ENCODE data around the gene LRPPRC. TPM values are rescaled to one million over a fixed set of nuclear protein-coding genes. Genes with fewer than 3 reads are reported as not detected.

The LRPPRC gene
- total RNA-seq, 1 donor from 2014 or later, result 214 TPM

DNA sequence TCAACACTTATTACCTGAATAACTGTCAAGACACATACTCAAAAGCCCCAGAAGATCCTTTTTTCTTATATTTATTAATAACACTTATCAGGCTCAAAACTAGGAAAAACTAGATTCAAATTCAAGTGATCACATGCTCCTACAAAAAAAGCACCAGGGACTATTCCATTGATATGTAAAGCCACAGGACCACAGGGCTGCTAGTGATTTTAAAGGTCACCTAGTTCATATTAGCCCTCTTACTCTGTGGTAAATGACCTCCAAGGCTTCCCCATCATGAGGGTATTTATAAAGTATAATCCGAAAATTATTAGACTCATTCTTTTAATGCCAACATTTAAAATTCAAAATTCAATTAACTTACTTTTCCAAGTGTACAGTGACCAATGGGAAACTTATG, 52.5 kb downstream of the LRPPRC start:
- no peak overlapping the region for H3K4me2 ChIP-seq
- H3K4me1 ChIP-seq, result no peaks in the 10 kb centered on the region
- no peaks in the 10 kb centered on the region for H4K20me1 ChIP-seq (ENCODE audit: low read depth)
- H3K9me3 ChIP-seq (ENCODE audit: low read depth), result no peaks in the 10 kb centered on the region
- no peak for TF ChIP-seq EZH2phosphoT487 (IDR thresholded peaks at IDR 0.05)
- H3K4me3 ChIP-seq, result no peak overlapping the region
- no peak for DNase-seq (ENCODE audit: low spot score)
- peaks cover 3% of the 10 kb centered on the region for H3F3A ChIP-seq (ENCODE audit: low read depth)
- Mint-ChIP-seq H3K9me3 (no peaks in the 10 kb centered on the region), H3K4me1 (no peaks in the 10 kb centered on the region), H3K4me3 (no peak overlapping the region), H3K27me3 (ENCODE audit: insufficient read depth, low read depth) (no peaks in the 10 kb centered on the region), H3K36me3 (peaks cover 14% of the 10 kb centered on the region), H3K27ac (no peak overlapping the region)
- H3K9ac ChIP-seq, result no peak overlapping the region
- peaks cover 13% of the 10 kb centered on the region for H3K79me2 ChIP-seq (ENCODE audit: low read depth)
- H3K27ac ChIP-seq, result peak overlapping the region; percentile 22
- H2AFZ ChIP-seq (replicated peaks), result no peak overlapping the region
- no peaks in the 10 kb centered on the region for H3K27me3 ChIP-seq
- peaks cover 40% of the 10 kb centered on the region for H3K36me3 ChIP-seq

DNA sequence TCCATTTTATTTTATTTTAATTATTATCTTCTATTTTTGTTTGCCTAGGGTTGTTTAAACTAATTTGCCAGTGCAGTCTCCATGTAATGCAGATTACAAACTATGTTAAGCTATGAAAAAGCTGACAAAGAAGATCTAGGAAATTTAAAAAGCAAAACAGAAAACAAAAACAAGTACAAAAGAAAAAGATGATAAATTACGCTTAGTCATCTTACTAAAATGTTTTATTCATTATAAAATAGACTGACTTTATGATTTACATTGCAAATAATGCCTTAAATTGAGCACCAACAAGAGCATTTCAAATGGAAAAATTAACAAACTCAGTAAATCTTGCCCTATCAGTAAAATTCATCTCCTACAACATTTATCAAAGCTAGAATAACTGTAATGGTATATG, 52.9 kb downstream of the LRPPRC start:
- Histone ChIP-seq H3K27ac (no peak overlapping the region), H3K9me3 (ENCODE audit: low read depth) (no peaks in the 10 kb centered on the region), H3F3A (ENCODE audit: low read depth) (peaks cover 3% of the 10 kb centered on the region), H3K4me2 (no peak overlapping the region), H3K4me3 (no peak overlapping the region), H3K4me1 (no peaks in the 10 kb centered on the region), H2AFZ (replicated peaks) (no peak overlapping the region), H3K27me3 (no peaks in the 10 kb centered on the region), H4K20me1 (ENCODE audit: low read depth) (no peaks in the 10 kb centered on the region), H3K36me3 (peaks cover 40% of the 10 kb centered on the region), H3K9ac (no peak overlapping the region), H3K79me2 (ENCODE audit: low read depth) (peaks cover 14% of the 10 kb centered on the region)
- no peak for DNase-seq (ENCODE audit: low spot score)
- Mint-ChIP-seq H3K4me3 (no peak overlapping the region), H3K4me1 (no peaks in the 10 kb centered on the region), H3K27me3 (ENCODE audit: insufficient read depth, low read depth) (no peaks in the 10 kb centered on the region), H3K36me3 (peaks cover 15% of the 10 kb centered on the region), H3K27ac (no peak overlapping the region), H3K9me3 (no peaks in the 10 kb centered on the region)
- TF ChIP-seq, protein P1, sequence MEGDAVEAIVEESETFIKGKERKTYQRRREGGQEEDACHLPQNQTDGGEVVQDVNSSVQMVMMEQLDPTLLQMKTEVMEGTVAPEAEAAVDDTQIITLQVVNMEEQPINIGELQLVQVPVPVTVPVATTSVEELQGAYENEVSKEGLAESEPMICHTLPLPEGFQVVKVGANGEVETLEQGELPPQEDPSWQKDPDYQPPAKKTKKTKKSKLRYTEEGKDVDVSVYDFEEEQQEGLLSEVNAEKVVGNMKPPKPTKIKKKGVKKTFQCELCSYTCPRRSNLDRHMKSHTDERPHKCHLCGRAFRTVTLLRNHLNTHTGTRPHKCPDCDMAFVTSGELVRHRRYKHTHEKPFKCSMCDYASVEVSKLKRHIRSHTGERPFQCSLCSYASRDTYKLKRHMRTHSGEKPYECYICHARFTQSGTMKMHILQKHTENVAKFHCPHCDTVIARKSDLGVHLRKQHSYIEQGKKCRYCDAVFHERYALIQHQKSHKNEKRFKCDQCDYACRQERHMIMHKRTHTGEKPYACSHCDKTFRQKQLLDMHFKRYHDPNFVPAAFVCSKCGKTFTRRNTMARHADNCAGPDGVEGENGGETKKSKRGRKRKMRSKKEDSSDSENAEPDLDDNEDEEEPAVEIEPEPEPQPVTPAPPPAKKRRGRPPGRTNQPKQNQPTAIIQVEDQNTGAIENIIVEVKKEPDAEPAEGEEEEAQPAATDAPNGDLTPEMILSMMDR (IDR thresholded peaks at IDR 0.05), result no peak
- TF ChIP-seq EZH2 (IDR thresholded peaks at IDR 0.05) (no peak), EZH2phosphoT487 (IDR thresholded peaks at IDR 0.05) (no peak)

DNA sequence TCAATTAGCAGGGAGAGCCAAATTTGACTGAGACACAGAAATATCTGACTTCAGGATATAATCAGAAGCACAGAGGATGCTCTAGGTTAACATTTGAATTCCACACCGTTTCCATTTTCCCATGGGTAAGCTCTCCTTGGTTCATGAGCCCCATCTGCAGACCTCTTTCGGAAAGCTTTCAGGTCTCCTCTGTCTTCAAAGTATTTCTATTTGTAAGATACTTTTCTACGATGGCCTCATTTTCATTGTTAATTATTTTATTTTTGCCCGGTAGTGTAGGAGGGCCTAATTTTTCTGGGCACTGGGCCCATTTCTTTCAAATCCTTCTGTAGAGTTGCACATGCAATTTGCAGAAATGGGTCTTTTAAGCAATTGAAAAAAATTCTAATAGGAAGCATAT, 53.8 kb downstream of the LRPPRC start:
- Histone ChIP-seq H3K9ac (no peak overlapping the region), H4K20me1 (ENCODE audit: low read depth) (no peaks in the 10 kb centered on the region), H2AFZ (replicated peaks) (no peak overlapping the region), H3K27me3 (no peaks in the 10 kb centered on the region), H3K9me3 (ENCODE audit: low read depth) (no peaks in the 10 kb centered on the region), H3K27ac (no peak overlapping the region), H3K4me1 (no peaks in the 10 kb centered on the region), H3K36me3 (peaks cover 35% of the 10 kb centered on the region), H3K79me2 (ENCODE audit: low read depth) (peaks cover 18% of the 10 kb centered on the region), H3K4me2 (no peak overlapping the region), H3F3A (ENCODE audit: low read depth) (peaks cover 3% of the 10 kb centered on the region), H3K4me3 (no peak overlapping the region)
- Mint-ChIP-seq H3K27ac (no peak overlapping the region), H3K27me3 (ENCODE audit: insufficient read depth, low read depth) (no peaks in the 10 kb centered on the region), H3K36me3 (peaks cover 11% of the 10 kb centered on the region), H3K9me3 (no peaks in the 10 kb centered on the region), H3K4me3 (no peak overlapping the region), H3K4me1 (no peaks in the 10 kb centered on the region)
- DNase-seq (ENCODE audit: low spot score), result no peak
- no peak for TF ChIP-seq EZH2 (IDR thresholded peaks at IDR 0.05)
- no peak for TF ChIP-seq EZH2phosphoT487 (IDR thresholded peaks at IDR 0.05)
- TF ChIP-seq, protein P1 (IDR thresholded peaks at IDR 0.05), result no peak

- Histone ChIP-seq H4K20me1 (ENCODE audit: low read depth) (no peaks in the 10 kb centered on the region), H3K4me1 (no peaks in the 10 kb centered on the region), H3K4me3 (no peak overlapping the region), H3K9ac (no peak overlapping the region), H3K27me3 (no peaks in the 10 kb centered on the region), H3K9me3 (ENCODE audit: low read depth) (no peaks in the 10 kb centered on the region), H2AFZ (replicated peaks) (no peak overlapping the region), H3F3A (ENCODE audit: low read depth) (peaks cover 3% of the 10 kb centered on the region), H3K79me2 (ENCODE audit: low read depth) (peaks cover 19% of the 10 kb centered on the region), H3K36me3 (peaks cover 30% of the 10 kb centered on the region), H3K27ac (no peak overlapping the region), H3K4me2 (no peak overlapping the region)
- Mint-ChIP-seq H3K4me1 (no peaks in the 10 kb centered on the region), H3K4me3 (no peak overlapping the region), H3K27ac (no peak overlapping the region), H3K9me3 (no peaks in the 10 kb centered on the region), H3K27me3 (ENCODE audit: insufficient read depth, low read depth) (no peaks in the 10 kb centered on the region), H3K36me3 (peaks cover 11% of the 10 kb centered on the region)
- TF ChIP-seq EZH2 (IDR thresholded peaks at IDR 0.05), result no peak
- no peak for TF ChIP-seq EZH2phosphoT487 (IDR thresholded peaks at IDR 0.05)
- TF ChIP-seq, protein P1 (IDR thresholded peaks at IDR 0.05), result no peak
- no peak for DNase-seq (ENCODE audit: low spot score)
Measured at GRCh38 chr2:43941359-43941758, 54.4 kb downstream of the LRPPRC start.

Data from neural progenitor cell (in vitro differentiated cells).